Measurements from ENCODE around the gene CLK1. TPM values are rescaled to one million over a fixed set of nuclear protein-coding genes. Genes with fewer than 3 reads are reported as not detected.

The CLK1 gene
- total and polyA plus RNA-seq, 9 of the 15 experiments (the other 6 are each of a cell fraction or from before 2014, with no cell fraction given) = 29.3 to 99.2 (median 47.0) TPM

DNA sequence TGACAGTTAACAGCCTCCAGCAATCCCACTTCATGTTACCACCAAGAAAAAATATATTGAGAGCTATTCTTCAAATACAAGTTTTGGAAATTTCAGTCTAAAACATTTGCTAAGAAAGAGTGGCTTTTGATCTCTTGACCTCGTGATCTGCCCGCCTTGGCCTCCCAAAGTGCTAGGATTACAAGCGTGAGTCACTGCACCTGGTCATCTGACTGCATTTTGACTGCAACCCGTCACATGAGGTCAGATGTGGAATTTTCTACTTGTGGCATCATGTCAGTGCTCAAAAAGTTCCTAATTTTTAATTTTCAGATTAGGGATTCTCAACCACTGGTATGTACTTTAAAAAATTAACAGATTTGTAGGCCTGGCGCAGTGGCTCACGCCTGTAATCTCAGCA, 9.1 kb upstream of the CLK1 start (continued):
- TF ChIP-seq ZNF584 (CRISPR knock-in tag; IDR thresholded peaks at IDR 0.05; ENCODE audit: low read depth) = peak; percentile 30; the same call in 1 of the 2 replicates

- DNase-seq (ENCODE audit: extremely low read depth in 1 of 4, low spot score in 3 of 4) (no peak), FAIRE-seq (no peak), ATAC-seq (no peak)
- Histone ChIP-seq H3K4me1 (replicated peaks in 1 of 2; ENCODE audit: control insufficient read depth in 2 of 2, insufficient read depth in 2 of 2, low read length in 2 of 2) (peaks cover 2 to 11% of the 10 kb centered on the region in 2 experiments; a peak in 2 of 5 replicates), H4K20me1 (replicated peaks; ENCODE audit: control insufficient read depth, insufficient read depth, low read length) (no peaks in the 10 kb centered on the region), H2AFZ (ENCODE audit: low read depth, low read length) (no peak overlapping the region), H3K4me3 (no peak overlapping the region), H3K27me3 (ENCODE audit: control insufficient read depth in 2 of 2, insufficient read depth in 2 of 2, low read length in 2 of 2) (no peaks in the 10 kb centered on the region), H3K27ac (ENCODE audit: extremely low read depth, low read depth, low read length) (no peak overlapping the region), H3K36me3 (ENCODE audit: control insufficient read depth, insufficient read depth, low read length) (peaks cover 32% of the 10 kb centered on the region; the same call in 2 of the 3 replicates), H3K9me3 (replicated peaks; ENCODE audit: control insufficient read depth, insufficient read depth, low read depth, low read length) (no peaks in the 10 kb centered on the region), H3K79me2 (ENCODE audit: control insufficient read depth, insufficient read depth, low read length) (no peaks in the 10 kb centered on the region), H3K4me2 (ENCODE audit: insufficient read depth, low read length) (no peak overlapping the region), H3K9me1 (ENCODE audit: control insufficient read depth, insufficient read depth, low read length) (no peaks in the 10 kb centered on the region), H3K9ac (ENCODE audit: insufficient read depth in 1 of 2, low read depth in 2 of 2, low read length in 2 of 2) (no peak overlapping the region)
- ChIA-PET CTCF (ENCODE audit: low intra/inter-chr PET ratio) (no interaction called here), POLR2A (no interaction called here)
- intact Hi-C loops (cut with micrococcal nuclease) (no loop called here), in situ Hi-C loops (cut with MboI) (no loop called here)
- 50% methylated on average over 3 of the region's 3 CpGs for WGBS (ENCODE audit: insufficient coverage, low coverage, missing lambda C conversion rate)
- BruUV-seq (replicated peaks) = no TSS peak
- TF ChIP-seq NCOA1 (IDR thresholded peaks at IDR 0.05; ENCODE audit: low read depth) (no peak), ZSCAN32 (CRISPR knock-in tag; IDR thresholded peaks at IDR 0.05) (peak; percentile 78), ZNF584 (CRISPR knock-in tag; IDR thresholded peaks at IDR 0.05; ENCODE audit: low read depth) (peak; percentile 64; the same call in 1 of the 2 replicates), ZFPM2 (CRISPR knock-in tag; IDR thresholded peaks at IDR 0.05) (no peak), NEUROD1 (IDR thresholded peaks at IDR 0.05; ENCODE audit: borderline replicate concordance, low read depth, low read length, partially characterized antibody) (no peak), ZNF175 (CRISPR knock-in tag; IDR thresholded peaks at IDR 0.05; ENCODE audit: low read depth) (peak; percentile 84), FOXJ2 (tag; IDR thresholded peaks at IDR 0.05) (0 out of 2 replicates have a peak, but pooled peaks have one; percentile 27), DMBX1 (CRISPR knock-in tag; IDR thresholded peaks at IDR 0.05; ENCODE audit: borderline replicate concordance) (peak; percentile 59; the same call in 1 of the 2 replicates), CEBPB (tag; IDR thresholded peaks at IDR 0.05) (peak; percentile 77), TRIM24 (IDR thresholded peaks at IDR 0.05) (peak; percentile 23 to 42; a peak in 2 of 4 replicates), NR2C2 (CRISPR knock-in tag; IDR thresholded peaks at IDR 0.05) (no peak), NR2C2 (tag; IDR thresholded peaks at IDR 0.05) (peak; percentile 15; the same call in 1 of the 2 replicates), ATF7 (IDR thresholded peaks at IDR 0.05) (peak; percentile 19; the same call in 1 of the 2 replicates)
- TF ChIP-seq, protein P1, sequence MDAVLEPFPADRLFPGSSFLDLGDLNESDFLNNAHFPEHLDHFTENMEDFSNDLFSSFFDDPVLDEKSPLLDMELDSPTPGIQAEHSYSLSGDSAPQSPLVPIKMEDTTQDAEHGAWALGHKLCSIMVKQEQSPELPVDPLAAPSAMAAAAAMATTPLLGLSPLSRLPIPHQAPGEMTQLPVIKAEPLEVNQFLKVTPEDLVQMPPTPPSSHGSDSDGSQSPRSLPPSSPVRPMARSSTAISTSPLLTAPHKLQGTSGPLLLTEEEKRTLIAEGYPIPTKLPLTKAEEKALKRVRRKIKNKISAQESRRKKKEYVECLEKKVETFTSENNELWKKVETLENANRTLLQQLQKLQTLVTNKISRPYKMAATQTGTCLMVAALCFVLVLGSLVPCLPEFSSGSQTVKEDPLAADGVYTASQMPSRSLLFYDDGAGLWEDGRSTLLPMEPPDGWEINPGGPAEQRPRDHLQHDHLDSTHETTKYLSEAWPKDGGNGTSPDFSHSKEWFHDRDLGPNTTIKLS (IDR thresholded peaks at IDR 0.05; ENCODE audit: borderline replicate concordance, low read depth) = no peak
- TF ChIP-seq, protein P2, sequence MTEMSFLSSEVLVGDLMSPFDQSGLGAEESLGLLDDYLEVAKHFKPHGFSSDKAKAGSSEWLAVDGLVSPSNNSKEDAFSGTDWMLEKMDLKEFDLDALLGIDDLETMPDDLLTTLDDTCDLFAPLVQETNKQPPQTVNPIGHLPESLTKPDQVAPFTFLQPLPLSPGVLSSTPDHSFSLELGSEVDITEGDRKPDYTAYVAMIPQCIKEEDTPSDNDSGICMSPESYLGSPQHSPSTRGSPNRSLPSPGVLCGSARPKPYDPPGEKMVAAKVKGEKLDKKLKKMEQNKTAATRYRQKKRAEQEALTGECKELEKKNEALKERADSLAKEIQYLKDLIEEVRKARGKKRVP (CRISPR knock-in tag; IDR thresholded peaks at IDR 0.05) = peak; percentile 85
- TF ChIP-seq, protein P3, sequence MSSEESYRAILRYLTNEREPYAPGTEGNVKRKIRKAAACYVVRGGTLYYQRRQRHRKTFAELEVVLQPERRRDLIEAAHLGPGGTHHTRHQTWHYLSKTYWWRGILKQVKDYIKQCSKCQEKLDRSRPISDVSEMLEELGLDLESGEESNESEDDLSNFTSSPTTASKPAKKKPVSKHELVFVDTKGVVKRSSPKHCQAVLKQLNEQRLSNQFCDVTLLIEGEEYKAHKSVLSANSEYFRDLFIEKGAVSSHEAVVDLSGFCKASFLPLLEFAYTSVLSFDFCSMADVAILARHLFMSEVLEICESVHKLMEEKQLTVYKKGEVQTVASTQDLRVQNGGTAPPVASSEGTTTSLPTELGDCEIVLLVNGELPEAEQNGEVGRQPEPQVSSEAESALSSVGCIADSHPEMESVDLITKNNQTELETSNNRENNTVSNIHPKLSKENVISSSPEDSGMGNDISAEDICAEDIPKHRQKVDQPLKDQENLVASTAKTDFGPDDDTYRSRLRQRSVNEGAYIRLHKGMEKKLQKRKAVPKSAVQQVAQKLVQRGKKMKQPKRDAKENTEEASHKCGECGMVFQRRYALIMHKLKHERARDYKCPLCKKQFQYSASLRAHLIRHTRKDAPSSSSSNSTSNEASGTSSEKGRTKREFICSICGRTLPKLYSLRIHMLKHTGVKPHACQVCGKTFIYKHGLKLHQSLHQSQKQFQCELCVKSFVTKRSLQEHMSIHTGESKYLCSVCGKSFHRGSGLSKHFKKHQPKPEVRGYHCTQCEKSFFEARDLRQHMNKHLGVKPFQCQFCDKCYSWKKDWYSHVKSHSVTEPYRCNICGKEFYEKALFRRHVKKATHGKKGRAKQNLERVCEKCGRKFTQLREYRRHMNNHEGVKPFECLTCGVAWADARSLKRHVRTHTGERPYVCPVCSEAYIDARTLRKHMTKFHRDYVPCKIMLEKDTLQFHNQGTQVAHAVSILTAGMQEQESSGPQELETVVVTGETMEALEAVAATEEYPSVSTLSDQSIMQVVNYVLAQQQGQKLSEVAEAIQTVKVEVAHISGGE (CRISPR knock-in tag; IDR thresholded peaks at IDR 0.05) = no peak
Observed at GRCh38 chr2:200871151-200871550, 6.7 kb upstream of the CLK1 start.

Measured in K562 (cell line).